Heart left ventricle (tissue), 13 donors: ENCODE measurements around the gene ARHGEF10L.

Experiments used
- POLR2A ChIP-seq, 2 donors: fragments of 450-650 bp; IDR thresholded peaks; one replicate each; pipeline ENCODE4 v1.6.1; 2017; ENCODE audit warnings: antibody characterized with exemption in 2 of 2, mild to moderate bottlenecking in 2 of 2, moderate library complexity in 2 of 2
- TF ChIP-seq, protein P1 (sequence below), 12 donors: fragments of 200-600 bp; sonication (generic) in 4 of 12; IDR thresholded peaks; one replicate each; pipeline versions ENCODE4 v1.5.0 to v1.8.0; 2018 to 2022; ENCODE audit warnings: antibody characterized with exemption in 12 of 12, mild to moderate bottlenecking in 5 of 12
- donor health status: ischemic (EF 13 %, LVEDD 7.1; RV severe dilation, severe dysfunction).
- donor health status: DM: no; HTN: yes; CAD: no.
- donor health status: DM: no; HTN: no; CAD: no.
- donor health status: ischemic (EF 25% LVEDD 6.9; RV normal size, moderate dysfunction).
- donor health status: ischemic (EF 25% LVEDD 5.7; RV mildly dilated, moderate dysfunction).
- donor health status: ischemic (EF 35%, LVEDD 5.7; RV mildly dilated, moderate dysfunction).
- donor health status: nonischemic (EF 11% LVEDD 7.7; RV severe dilation, severe dysfunction).
- donor health status: DM: yes; HTN: yes; CAD: no.
- donor health status: PGD.
- donor health status: ischemic (EF 29% LVEDD 5.4; RV normal size, mild dysfunction).
- donor health status: nonischemic (EF 23%, LVEDD 6.1; RV moderate dilation, normal function).

DNA sequence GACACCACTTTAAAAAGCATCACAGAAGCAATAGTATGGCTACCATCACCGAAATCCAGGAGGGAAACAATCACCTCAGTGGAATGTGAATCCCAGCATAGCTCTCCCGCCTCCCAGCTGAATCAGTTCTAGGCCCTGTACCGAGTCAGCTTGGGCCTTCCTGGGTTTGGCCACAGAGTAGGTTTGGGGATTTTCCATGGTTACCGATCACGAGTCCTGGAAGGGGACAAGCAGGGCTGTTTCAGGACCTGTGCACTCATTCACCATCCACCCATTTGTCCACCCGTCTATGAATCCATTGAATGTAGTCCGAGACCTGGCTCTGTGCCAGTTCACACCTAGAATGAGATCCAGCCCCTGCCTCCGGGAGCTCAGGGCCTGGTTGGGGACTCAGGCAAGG lies 94.2 kb downstream of the ARHGEF10L start:
- TF ChIP-seq, protein P1, sequence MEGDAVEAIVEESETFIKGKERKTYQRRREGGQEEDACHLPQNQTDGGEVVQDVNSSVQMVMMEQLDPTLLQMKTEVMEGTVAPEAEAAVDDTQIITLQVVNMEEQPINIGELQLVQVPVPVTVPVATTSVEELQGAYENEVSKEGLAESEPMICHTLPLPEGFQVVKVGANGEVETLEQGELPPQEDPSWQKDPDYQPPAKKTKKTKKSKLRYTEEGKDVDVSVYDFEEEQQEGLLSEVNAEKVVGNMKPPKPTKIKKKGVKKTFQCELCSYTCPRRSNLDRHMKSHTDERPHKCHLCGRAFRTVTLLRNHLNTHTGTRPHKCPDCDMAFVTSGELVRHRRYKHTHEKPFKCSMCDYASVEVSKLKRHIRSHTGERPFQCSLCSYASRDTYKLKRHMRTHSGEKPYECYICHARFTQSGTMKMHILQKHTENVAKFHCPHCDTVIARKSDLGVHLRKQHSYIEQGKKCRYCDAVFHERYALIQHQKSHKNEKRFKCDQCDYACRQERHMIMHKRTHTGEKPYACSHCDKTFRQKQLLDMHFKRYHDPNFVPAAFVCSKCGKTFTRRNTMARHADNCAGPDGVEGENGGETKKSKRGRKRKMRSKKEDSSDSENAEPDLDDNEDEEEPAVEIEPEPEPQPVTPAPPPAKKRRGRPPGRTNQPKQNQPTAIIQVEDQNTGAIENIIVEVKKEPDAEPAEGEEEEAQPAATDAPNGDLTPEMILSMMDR (IDR thresholded peaks at IDR 0.05): no peak
- no peak for TF ChIP-seq POLR2A (IDR thresholded peaks at IDR 0.05)
